ENCODE measurements around the gene SUV39H2. TPM values are rescaled to one million over a fixed set of nuclear protein-coding genes. Genes with fewer than 3 reads are reported as not detected.
"Not testable (repeated sequence)": the region's sequence is repeated elsewhere in the genome, so short reads cannot be mapped to it uniquely, and the experiment has no call there.

Gene SUV39H2
- total RNA-seq, 3 donors from 2014 or later: 5.4 to 9.3 (median 7.3) TPM

DNA sequence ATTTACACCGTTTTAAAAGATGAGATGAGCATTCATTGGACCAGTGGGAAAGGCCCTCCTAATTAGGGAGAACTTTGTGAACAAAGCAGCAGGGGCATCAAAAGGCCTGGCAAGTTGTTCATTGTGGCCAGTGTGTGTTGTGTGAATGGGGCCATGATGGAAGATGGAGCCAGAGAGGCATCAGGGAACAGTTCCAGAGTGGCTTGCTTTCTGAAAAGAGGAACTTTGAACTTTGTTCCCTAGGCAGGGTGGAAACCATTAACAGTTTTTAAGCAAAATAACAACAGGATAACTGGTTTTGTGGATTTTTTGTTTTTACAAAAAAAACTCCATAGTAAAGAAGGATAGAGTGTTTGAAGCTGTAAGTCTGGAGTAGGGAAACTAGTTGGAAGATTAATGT is 12.5 kb downstream of the SUV39H2 start:
- no peaks in the 10 kb centered on the region for H3K9me3 ChIP-seq
- H3K4me1 ChIP-seq (ENCODE audit: low read depth): peaks cover 3% of the 10 kb centered on the region
- H3K36me3 ChIP-seq (ENCODE audit: low read depth): no peaks in the 10 kb centered on the region
- no peak overlapping the region for H3K4me3 ChIP-seq
- intact Hi-C loops (cut with DNase I, micrococcal nuclease): no loop called here
- DNase-seq (no peak), ATAC-seq (no peak)
- TF ChIP-seq, protein P1, sequence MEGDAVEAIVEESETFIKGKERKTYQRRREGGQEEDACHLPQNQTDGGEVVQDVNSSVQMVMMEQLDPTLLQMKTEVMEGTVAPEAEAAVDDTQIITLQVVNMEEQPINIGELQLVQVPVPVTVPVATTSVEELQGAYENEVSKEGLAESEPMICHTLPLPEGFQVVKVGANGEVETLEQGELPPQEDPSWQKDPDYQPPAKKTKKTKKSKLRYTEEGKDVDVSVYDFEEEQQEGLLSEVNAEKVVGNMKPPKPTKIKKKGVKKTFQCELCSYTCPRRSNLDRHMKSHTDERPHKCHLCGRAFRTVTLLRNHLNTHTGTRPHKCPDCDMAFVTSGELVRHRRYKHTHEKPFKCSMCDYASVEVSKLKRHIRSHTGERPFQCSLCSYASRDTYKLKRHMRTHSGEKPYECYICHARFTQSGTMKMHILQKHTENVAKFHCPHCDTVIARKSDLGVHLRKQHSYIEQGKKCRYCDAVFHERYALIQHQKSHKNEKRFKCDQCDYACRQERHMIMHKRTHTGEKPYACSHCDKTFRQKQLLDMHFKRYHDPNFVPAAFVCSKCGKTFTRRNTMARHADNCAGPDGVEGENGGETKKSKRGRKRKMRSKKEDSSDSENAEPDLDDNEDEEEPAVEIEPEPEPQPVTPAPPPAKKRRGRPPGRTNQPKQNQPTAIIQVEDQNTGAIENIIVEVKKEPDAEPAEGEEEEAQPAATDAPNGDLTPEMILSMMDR (IDR thresholded peaks at IDR 0.05): no peak

DNA sequence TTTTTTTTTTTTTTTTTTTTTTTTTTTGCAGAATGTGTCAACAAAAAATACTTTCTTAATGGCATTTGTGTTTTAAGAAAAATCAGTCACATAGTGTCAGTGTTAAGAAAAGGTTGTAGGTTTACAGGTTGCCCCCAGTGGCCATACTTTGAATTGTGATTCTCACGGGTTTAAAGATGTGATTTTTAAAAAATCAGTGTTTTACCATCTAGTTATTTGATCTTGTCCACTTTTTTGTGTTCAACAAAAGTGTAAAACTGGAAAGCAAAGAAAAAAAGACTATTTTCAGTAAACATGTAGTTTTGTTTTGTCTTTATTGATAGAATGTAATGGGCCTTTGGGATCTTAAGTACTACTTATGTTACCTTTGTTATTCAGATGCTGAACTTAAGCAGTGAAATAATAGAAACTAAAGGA is 25.7 kb downstream of the SUV39H2 start:
- no peaks in the 10 kb centered on the region for H3K9me3 ChIP-seq
- intact Hi-C loops (cut with DNase I, micrococcal nuclease): no loop called here
- DNase-seq (peak in 1 of 3 donors; percentile 43), ATAC-seq (peak; percentile 44)
- peaks cover 7% of the 10 kb centered on the region for H3K36me3 ChIP-seq (ENCODE audit: low read depth)
- H3K4me3 ChIP-seq: no peak overlapping the region
- no peaks in the 10 kb centered on the region for H3K4me1 ChIP-seq (ENCODE audit: low read depth)
- TF ChIP-seq, protein P1 (IDR thresholded peaks at IDR 0.05): no peak

DNA sequence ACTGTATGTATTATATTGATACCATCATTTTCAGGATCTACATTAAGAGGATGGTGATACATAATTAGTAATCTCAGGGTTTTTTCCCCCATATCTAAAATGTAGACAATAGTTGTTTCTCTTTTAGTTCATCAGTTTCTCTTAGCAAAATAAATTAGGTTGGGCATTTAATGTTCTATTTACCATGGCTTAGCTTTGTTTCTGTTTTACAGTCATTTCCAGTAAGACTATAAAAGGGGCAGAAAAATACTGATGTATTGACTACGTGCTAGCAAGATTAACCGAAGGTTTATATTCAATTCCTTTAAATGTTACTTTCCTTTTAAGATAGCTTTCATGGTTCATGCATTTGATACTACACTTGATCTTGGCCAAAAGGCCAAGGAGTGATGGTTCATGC is 26.2 kb downstream of the SUV39H2 start:
- Histone ChIP-seq H3K4me1 (ENCODE audit: low read depth) (no peaks in the 10 kb centered on the region), H3K9me3 (no peaks in the 10 kb centered on the region), H3K4me3 (no peak overlapping the region), H3K36me3 (ENCODE audit: low read depth) (peaks cover 7% of the 10 kb centered on the region)
- intact Hi-C loops (cut with DNase I, micrococcal nuclease): no loop called here
- DNase-seq: no peak
- TF ChIP-seq, protein P1 (IDR thresholded peaks at IDR 0.05): no peak
- ATAC-seq: no peak

DNA sequence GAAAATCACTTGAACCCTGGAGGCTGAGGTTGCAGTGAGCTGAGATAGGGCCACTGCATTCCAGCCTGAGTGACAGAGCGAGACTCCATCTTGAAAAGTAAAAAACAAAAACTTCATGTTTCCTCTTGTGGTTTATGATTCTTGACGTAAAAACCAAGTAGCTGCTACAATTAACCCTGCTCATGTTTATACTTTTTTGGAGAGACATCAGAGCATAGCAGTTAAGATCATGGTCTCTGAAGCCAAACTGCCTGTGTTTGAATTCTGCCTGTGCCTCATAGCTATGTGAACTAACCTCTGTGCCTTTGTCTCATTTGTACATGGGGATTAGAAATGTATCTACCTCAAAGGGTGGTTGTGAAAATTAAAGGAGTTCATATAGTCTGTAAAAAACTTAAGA is 27.2 kb downstream of the SUV39H2 start:
- Histone ChIP-seq H3K4me3 (no peak overlapping the region), H3K9me3 (no peaks in the 10 kb centered on the region), H3K36me3 (ENCODE audit: low read depth) (peaks cover 7% of the 10 kb centered on the region), H3K4me1 (ENCODE audit: low read depth) (no peaks in the 10 kb centered on the region)
- intact Hi-C loops (cut with DNase I, micrococcal nuclease): no loop called here
- ATAC-seq (no peak), DNase-seq (no peak)
- TF ChIP-seq, protein P1 (IDR thresholded peaks at IDR 0.05): no peak

DNA sequence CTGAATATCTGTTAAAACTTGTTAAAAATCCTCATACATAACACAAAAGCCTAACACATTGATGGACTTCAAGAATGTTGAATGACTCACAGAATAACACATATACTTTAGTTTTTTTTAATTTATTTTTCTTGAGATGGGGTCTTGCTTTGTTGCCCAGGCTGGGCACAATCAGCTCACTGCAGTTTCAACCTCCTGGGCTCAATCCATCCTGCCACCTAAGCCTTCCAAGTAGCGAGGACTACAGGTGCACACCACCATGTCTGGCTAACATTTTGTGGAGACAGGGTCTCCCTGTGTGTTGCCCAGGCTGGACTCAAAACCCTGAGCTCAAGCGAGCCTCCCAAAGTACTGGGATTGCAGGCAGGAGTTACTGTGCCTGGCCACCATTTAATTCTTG is 28.1 kb downstream of the SUV39H2 start:
- Histone ChIP-seq H3K4me3 (no peak overlapping the region), H3K4me1 (ENCODE audit: low read depth) (no peaks in the 10 kb centered on the region), H3K9me3 (no peaks in the 10 kb centered on the region), H3K36me3 (ENCODE audit: low read depth) (peaks cover 7% of the 10 kb centered on the region)
- DNase-seq (no peak), ATAC-seq (no peak)
- TF ChIP-seq, protein P1 (IDR thresholded peaks at IDR 0.05): no peak
- intact Hi-C loops (cut with DNase I, micrococcal nuclease): no loop called here

DNA sequence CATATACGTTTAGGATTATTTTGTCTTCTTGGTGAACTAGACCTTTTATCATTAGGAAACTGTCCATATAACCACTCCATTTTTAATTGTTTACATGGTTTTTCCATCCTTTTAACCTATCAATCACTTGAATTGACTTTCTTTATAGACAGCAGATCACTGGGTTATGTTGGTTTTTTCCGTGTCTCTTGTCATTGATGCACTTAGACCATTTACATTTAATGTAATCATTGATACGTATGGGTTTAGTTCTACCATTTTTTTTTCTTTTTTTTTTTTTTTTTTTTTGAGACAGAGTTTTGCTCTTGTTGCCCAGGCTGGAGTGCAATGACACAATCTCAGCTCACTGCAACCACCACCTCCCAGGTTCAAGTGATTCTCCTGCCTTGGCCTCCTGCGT is 28.9 kb downstream of the SUV39H2 start:
- H3K4me1 ChIP-seq (ENCODE audit: low read depth); DNase-seq; H3K36me3 ChIP-seq (ENCODE audit: low read depth); H3K9me3 ChIP-seq; intact Hi-C loops (cut with DNase I, micrococcal nuclease); ATAC-seq; H3K4me3 ChIP-seq: not testable (repeated sequence)

Data from mucosa of descending colon (tissue), 3 donors.